ENCODE measurements around the gene MOSMO. TPM values are rescaled to one million over a fixed set of nuclear protein-coding genes. Genes with fewer than 3 reads are reported as not detected.

MOSMO gene
- total and polyA plus RNA-seq, 9 of the 15 experiments (the other 6 are each of a cell fraction or from before 2014, with no cell fraction given): 1.9 to 13.3 (median 7.7) TPM

DNA sequence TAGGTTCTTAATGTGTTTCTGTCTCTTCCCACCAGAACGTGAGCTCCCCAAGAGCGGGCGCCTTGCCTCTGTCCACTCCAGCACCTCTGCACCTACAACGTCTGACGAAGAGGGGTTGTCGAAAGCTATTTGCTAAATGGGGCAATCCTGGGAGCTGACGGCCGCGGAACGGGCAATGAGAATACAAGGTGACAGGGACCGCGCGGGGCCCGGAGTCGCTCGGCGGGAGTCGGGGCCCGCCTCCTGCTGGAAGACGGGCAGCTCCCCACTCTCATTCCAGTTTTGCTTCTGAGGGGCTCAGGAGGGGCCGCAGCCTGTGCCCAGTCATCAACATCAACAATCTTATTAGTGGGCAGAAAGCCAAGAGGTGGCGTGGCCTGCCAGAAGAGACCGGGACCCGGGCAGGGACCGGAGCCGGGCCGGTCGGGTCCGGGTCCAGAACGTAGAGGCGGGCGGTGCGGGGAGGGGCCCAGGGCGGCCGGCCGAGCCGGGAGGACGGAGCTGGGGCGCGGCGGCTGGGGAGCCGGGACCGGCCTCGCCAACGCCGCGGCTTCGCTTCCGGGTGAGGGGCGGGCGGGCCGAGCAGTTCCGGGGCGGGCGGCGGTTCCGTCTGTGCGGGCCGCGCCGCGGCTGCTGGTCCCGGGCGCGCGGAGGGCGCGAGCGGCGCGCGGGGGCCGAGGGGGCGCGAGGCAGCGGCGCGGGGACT is at the start of gene MOSMO (continued):
- TF ChIP-seq ZNF217 (CRISPR knock-in tag; IDR thresholded peaks at IDR 0.05) (no peak), ZNF785 (CRISPR knock-in tag; IDR thresholded peaks at IDR 0.05) (no peak), ETV6 (IDR thresholded peaks at IDR 0.05; ENCODE audit: borderline replicate concordance in 1 of 2, low read depth in 2 of 2, low read length in 1 of 2) (no peak), ETV6 (CRISPR knock-in tag; IDR thresholded peaks at IDR 0.05; ENCODE audit: borderline replicate concordance) (no peak), ZBTB7A (IDR thresholded peaks at IDR 0.05; ENCODE audit: borderline replicate concordance, control insufficient read depth, low read depth, low read length) (peak; percentile 51; the same call in 1 of the 2 replicates), ZNF133 (CRISPR knock-in tag; IDR thresholded peaks at IDR 0.05) (no peak), GABPA (tag; conservative IDR thresholded peaks at IDR 0.05; ENCODE audit: low read depth) (peak; percentile 99), ZNF263 (CRISPR knock-in tag; IDR thresholded peaks at IDR 0.05; ENCODE audit: borderline replicate concordance) (peak; percentile 22; the same call in 1 of the 2 replicates), ZNF197 (CRISPR knock-in tag; IDR thresholded peaks at IDR 0.05; ENCODE audit: low read depth) (no peak), HDAC6 (IDR thresholded peaks at IDR 0.05; ENCODE audit: low read depth, low read length) (no peak), TCF7L2 (IDR thresholded peaks at IDR 0.05; ENCODE audit: low read depth, low read length) (no peak), ELF2 (CRISPR knock-in tag; IDR thresholded peaks at IDR 0.05) (no peak), CTBP1 (IDR thresholded peaks at IDR 0.05; ENCODE audit: borderline replicate concordance) (peak; percentile 33; the same call in 1 of the 2 replicates), SNRNP70 (optimal IDR thresholded peaks at IDR 0.05; ENCODE audit: low read depth, low read length) (no peak), HDAC8 (tag; IDR thresholded peaks at IDR 0.05) (no peak), MXI1 (IDR thresholded peaks at IDR 0.05; ENCODE audit: low read depth, low read length) (no peak), ZZZ3 (IDR thresholded peaks at IDR 0.05) (no peak), FIP1L1 (IDR thresholded peaks at IDR 0.05; ENCODE audit: low read depth, low read length, poor library complexity, severe bottlenecking) (peak; percentile 9), CEBPB (tag; IDR thresholded peaks at IDR 0.05) (peak; percentile 65)
- TF ChIP-seq, protein P1, sequence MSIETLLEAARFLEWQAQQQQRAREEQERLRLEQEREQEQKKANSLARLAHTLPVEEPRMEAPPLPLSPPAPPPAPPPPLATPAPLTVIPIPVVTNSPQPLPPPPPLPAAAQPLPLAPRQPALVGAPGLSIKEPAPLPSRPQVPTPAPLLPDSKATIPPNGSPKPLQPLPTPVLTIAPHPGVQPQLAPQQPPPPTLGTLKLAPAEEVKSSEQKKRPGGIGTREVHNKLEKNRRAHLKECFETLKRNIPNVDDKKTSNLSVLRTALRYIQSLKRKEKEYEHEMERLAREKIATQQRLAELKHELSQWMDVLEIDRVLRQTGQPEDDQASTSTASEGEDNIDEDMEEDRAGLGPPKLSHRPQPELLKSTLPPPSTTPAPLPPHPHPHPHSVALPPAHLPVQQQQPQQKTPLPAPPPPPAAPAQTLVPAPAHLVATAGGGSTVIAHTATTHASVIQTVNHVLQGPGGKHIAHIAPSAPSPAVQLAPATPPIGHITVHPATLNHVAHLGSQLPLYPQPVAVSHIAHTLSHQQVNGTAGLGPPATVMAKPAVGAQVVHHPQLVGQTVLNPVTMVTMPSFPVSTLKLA (conservative IDR thresholded peaks at IDR 0.05): peak in 1 of 2 experiments; percentile 39; a peak in 1 of 4 replicates
- TF ChIP-seq, protein P2, sequence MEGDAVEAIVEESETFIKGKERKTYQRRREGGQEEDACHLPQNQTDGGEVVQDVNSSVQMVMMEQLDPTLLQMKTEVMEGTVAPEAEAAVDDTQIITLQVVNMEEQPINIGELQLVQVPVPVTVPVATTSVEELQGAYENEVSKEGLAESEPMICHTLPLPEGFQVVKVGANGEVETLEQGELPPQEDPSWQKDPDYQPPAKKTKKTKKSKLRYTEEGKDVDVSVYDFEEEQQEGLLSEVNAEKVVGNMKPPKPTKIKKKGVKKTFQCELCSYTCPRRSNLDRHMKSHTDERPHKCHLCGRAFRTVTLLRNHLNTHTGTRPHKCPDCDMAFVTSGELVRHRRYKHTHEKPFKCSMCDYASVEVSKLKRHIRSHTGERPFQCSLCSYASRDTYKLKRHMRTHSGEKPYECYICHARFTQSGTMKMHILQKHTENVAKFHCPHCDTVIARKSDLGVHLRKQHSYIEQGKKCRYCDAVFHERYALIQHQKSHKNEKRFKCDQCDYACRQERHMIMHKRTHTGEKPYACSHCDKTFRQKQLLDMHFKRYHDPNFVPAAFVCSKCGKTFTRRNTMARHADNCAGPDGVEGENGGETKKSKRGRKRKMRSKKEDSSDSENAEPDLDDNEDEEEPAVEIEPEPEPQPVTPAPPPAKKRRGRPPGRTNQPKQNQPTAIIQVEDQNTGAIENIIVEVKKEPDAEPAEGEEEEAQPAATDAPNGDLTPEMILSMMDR (IDR thresholded peaks at IDR 0.05 in 2 of 3, conservative IDR thresholded peaks at IDR 0.05 in 1 of 3; ENCODE audit: insufficient read depth in 2 of 3, low read depth in 1 of 3, low read length in 3 of 3): no peak
